HepG2 (cell line): ENCODE results near the gene CRTC2. TPM values are rescaled to one million over a fixed set of nuclear protein-coding genes. Genes with fewer than 3 reads are reported as not detected.

Source experiments
- AGO2 ChIP-seq: fragments of 200-400 bp; formaldehyde crosslinking; optimal IDR thresholded peaks from 2 replicates; pipeline ENCODE3; 2017; ENCODE audit warnings: mild to moderate bottlenecking, low read depth, low read length, moderate library complexity
- ATF1 ChIP-seq: IDR thresholded peaks from 2 replicates; pipeline ENCODE4 v1.6.1; 2016; ENCODE audit warnings: mild to moderate bottlenecking, control low read depth
- CAMTA2 ChIP-seq: sonication (generic); formaldehyde crosslinking; IDR thresholded peaks from 2 replicates; pipeline ENCODE4 v1.4.0; 2020; ENCODE audit warnings: mild to moderate bottlenecking, missing genetic modification reagents, borderline replicate concordance
- CENPBD1 ChIP-seq: sonication (generic); formaldehyde crosslinking; IDR thresholded peaks from 2 replicates; pipeline ENCODE4 v1.8.0; 2022; ENCODE audit warnings: missing genetic modification reagents, low read depth, mild to moderate bottlenecking, borderline replicate concordance
- ELF4 ChIP-seq: sonication (generic); formaldehyde crosslinking; IDR thresholded peaks from 2 replicates; pipeline ENCODE4 v1.5.0; 2020; ENCODE audit warnings: missing genetic modification reagents, mild to moderate bottlenecking, moderate library complexity, borderline replicate concordance
- FOSL1 ChIP-seq: sonication (generic); formaldehyde crosslinking; IDR thresholded peaks from 2 replicates; pipeline ENCODE4 v1.9.0; 2021; ENCODE audit warnings: missing genetic modification reagents, borderline replicate concordance
- FOXA1 ChIP-seq, 2 experiments: fragments of 450-650 bp in 1 of 2; sonication (generic) in 1 of 2; formaldehyde crosslinking in 1 of 2; IDR thresholded peaks; 2 replicates each; pipeline versions ENCODE4 v1.4.0 to v1.6.1; 2016 to 2020; ENCODE audit warnings: missing genetic modification reagents in 1 of 2
- HIC2 ChIP-seq: sonication (generic); formaldehyde crosslinking; IDR thresholded peaks from 2 replicates; pipeline ENCODE4 v1.9.0; 2022; ENCODE audit warnings: low read depth, missing genetic modification reagents
- HNF1B ChIP-seq: sonication (generic); formaldehyde crosslinking; IDR thresholded peaks from 2 replicates; pipeline ENCODE4 v1.5.1; 2020; ENCODE audit warnings: mild to moderate bottlenecking, moderate library complexity, missing genetic modification reagents
- MXD1 ChIP-seq: sonication (generic); formaldehyde crosslinking; IDR thresholded peaks from 2 replicates; pipeline ENCODE4 v1.4.0; 2020; ENCODE audit warnings: mild to moderate bottlenecking, missing genetic modification reagents
- PCBP2 ChIP-seq: fragments of 200-400 bp; formaldehyde crosslinking; optimal IDR thresholded peaks from 2 replicates; pipeline ENCODE3; 2018; ENCODE audit warnings: low read length, low read depth; ENCODE audit not compliant: poor library complexity, severe bottlenecking
- RORA ChIP-seq: sonication (generic); formaldehyde crosslinking; IDR thresholded peaks from 2 replicates; pipeline ENCODE4 v1.5.0; 2020; ENCODE audit warnings: mild to moderate bottlenecking, missing genetic modification reagents, moderate library complexity
- SIN3B ChIP-seq: fragments of 150-350 bp; IDR thresholded peaks from 2 replicates; pipeline ENCODE4 v1.6.1; 2014; ENCODE audit warnings: low read length
- TFE3 ChIP-seq: IDR thresholded peaks from 2 replicates; pipeline ENCODE4 v1.6.1; 2016
- TP53 ChIP-seq: sonication (generic); formaldehyde crosslinking; conservative IDR thresholded peaks from 2 replicates; pipeline ENCODE4 v1.4.0; 2020; ENCODE audit warnings: missing genetic modification reagents
- ZBTB38 ChIP-seq: sonication (generic); formaldehyde crosslinking; IDR thresholded peaks from 2 replicates; pipeline ENCODE4 v1.5.1; 2020; ENCODE audit warnings: mild to moderate bottlenecking, missing genetic modification reagents
- ZMAT3 ChIP-seq: sonication (generic); formaldehyde crosslinking; conservative IDR thresholded peaks from 2 replicates; pipeline ENCODE4 v1.7.0; 2021; ENCODE audit warnings: missing genetic modification reagents
- ZNF143 ChIP-seq: sonication (generic); formaldehyde crosslinking; IDR thresholded peaks from 2 replicates; pipeline ENCODE4 v1.4.0; 2020; ENCODE audit warnings: missing genetic modification reagents
- ZNF296 ChIP-seq: sonication (generic); formaldehyde crosslinking; conservative IDR thresholded peaks from 2 replicates; pipeline ENCODE4 v1.5.0; 2020; ENCODE audit warnings: mild to moderate bottlenecking, missing genetic modification reagents
- ZNF343 ChIP-seq: sonication (generic); formaldehyde crosslinking; IDR thresholded peaks from 2 replicates; pipeline ENCODE4 v1.4.0; 2020; ENCODE audit warnings: mild to moderate bottlenecking, missing genetic modification reagents
- ZNF510 ChIP-seq: sonication (generic); formaldehyde crosslinking; IDR thresholded peaks from 2 replicates; pipeline ENCODE4 v1.4.0; 2020; ENCODE audit warnings: low read depth, mild to moderate bottlenecking, missing genetic modification reagents
- ZNF530 ChIP-seq: sonication (generic); formaldehyde crosslinking; IDR thresholded peaks from 2 replicates; pipeline ENCODE4 v1.5.0; 2020; ENCODE audit warnings: low read depth, mild to moderate bottlenecking, missing genetic modification reagents
- polyA plus RNA-seq, 8 experiments: library from polyadenylated mRNA; depleted of rRNA in 3 of 8; stranded (reverse) in 7 of 8; unstranded in 1 of 8; fragments of >200 nt; fragmentation: Illumina TruSeq in 4 of 8; extraction: Trizol in 4 of 8; gene quantifications; 2 replicates each; pipeline versions ENCODE4 v1.2.1 to v1.2.3, GENCODE V29; 2011 to 2016; ENCODE audit warnings: low read depth in 4 of 8, missing spikeins in 1 of 8, mixed read lengths in 1 of 8; ENCODE audit not compliant: insufficient read depth in 1 of 8
- total RNA-seq, 5 experiments: library from RNA; depleted of rRNA; stranded (reverse); fragments of >200 nt; fragmentation: Illumina TruSeq; extraction: Trizol; gene quantifications; 2 replicates each; pipeline ENCODE4 v1.2.3, GENCODE V29; 2016; ENCODE audit warnings: low read depth in 1 of 5
- TF ChIP-seq, protein P1 (sequence below): sonication (generic); formaldehyde crosslinking; IDR thresholded peaks from 2 replicates; pipeline ENCODE4 v1.5.0; 2020; ENCODE audit warnings: missing genetic modification reagents

The CRTC2 gene
- total and polyA plus RNA-seq, 2 of the 13 experiments (the other 11 are each of a cell fraction or from before 2014, with no cell fraction given) = 6.1 to 26.7 TPM

DNA sequence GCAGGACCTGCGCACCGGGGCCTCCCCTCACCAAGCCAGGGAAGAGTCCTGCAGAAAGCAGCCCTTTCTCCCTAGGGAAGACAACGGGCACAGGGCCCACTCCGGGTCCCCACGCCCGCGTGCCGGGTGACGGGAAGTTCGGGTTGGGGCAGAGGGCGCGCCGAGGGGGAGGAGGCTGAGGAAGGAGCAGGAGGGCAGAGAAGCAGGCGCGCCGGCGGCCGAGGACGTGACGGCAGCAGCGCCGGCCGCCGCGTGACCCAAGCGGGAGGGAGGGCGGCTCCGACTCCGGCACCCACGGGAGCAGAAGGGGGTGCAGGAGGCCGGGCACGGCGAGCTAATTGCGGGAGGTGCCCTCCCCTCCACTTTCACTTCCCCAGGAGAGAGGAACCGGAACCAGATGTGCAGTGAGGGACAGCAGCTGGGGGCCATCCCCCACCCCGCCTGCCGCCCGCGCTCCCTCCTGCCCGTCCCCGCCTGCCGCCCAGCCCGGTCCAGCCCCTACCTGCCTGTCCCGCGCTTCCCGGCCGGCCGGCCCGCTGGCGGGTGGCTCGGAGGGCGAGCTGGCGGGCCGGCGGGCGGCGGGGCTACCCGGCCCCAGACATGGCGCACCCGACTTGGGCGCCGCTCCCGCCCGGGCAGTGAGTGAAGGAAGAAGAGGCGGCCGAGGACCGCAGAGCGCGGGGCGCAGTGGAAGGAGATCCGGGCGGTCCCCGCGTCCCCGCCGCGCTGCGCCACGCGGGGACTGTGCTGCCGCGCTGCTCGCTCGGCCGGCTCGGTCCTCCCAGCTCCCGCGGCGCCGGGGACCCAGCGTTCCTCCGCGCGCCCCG, 12.4 kb downstream of the CRTC2 start (continued):
- TF ChIP-seq HIC2 (CRISPR knock-in tag) (0 out of 2 replicates have a peak, but pooled peaks have one; percentile 48), ELF4 (CRISPR knock-in tag) (no peak), TFE3 (CRISPR knock-in tag) (peak; percentile 63), ZNF510 (CRISPR knock-in tag) (no peak), FOXA1 (IDR thresholded peaks at IDR 0.05) (no peak), FOXA1 (CRISPR knock-in tag; IDR thresholded peaks at IDR 0.05) (no peak), ZNF143 (CRISPR knock-in tag) (no peak; the same call in 1 of the 2 replicates), ZBTB38 (CRISPR knock-in tag) (peak; percentile 15; the same call in 1 of the 2 replicates), SIN3B (no peak), FOSL1 (no peak), ZNF343 (CRISPR knock-in tag) (0 out of 2 replicates have a peak, but pooled peaks have one; percentile 14), PCBP2 (no peak), ZMAT3 (CRISPR knock-in tag) (no peak), ATF1 (CRISPR knock-in tag) (no peak), ZNF296 (no peak), AGO2 (peak; percentile 58), ZNF530 (CRISPR knock-in tag) (no peak), HNF1B (peak; percentile 63; the same call in 1 of the 2 replicates), CENPBD1 (no peak), CAMTA2 (CRISPR knock-in tag) (no peak), TP53 (CRISPR knock-in tag) (no peak), RORA (CRISPR knock-in tag) (no peak), MXD1 (peak; percentile 75; the same call in 1 of the 2 replicates)
- TF ChIP-seq, protein P1, sequence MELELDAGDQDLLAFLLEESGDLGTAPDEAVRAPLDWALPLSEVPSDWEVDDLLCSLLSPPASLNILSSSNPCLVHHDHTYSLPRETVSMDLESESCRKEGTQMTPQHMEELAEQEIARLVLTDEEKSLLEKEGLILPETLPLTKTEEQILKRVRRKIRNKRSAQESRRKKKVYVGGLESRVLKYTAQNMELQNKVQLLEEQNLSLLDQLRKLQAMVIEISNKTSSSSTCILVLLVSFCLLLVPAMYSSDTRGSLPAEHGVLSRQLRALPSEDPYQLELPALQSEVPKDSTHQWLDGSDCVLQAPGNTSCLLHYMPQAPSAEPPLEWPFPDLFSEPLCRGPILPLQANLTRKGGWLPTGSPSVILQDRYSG (CRISPR knock-in tag) = no peak
